ENCODE data around the gene SLC16A5. TPM values are rescaled to one million over a fixed set of nuclear protein-coding genes. Genes with fewer than 3 reads are reported as not detected.

The SLC16A5 gene
- total and polyA plus RNA-seq, 2 donors from 2014 or later: 28.4 to 184 TPM

- intact Hi-C loops (cut with DNase I): no loop called here
- FAIRE-seq (no peak), DNase-seq (no peak)
- H3K9me3 ChIP-seq (ENCODE audit: control insufficient read depth in 2 of 3, insufficient read depth in 1 of 3, low read length in 3 of 3): no peaks in the 10 kb centered on the region
- peaks cover 0 to 7% (median 3%) of the 10 kb centered on the region in 3 donors for H3K36me3 ChIP-seq (ENCODE audit: control insufficient read depth in 2 of 3, insufficient read depth in 3 of 3, low read length in 3 of 3)
- H3K4me1 ChIP-seq (ENCODE audit: control insufficient read depth in 2 of 3, insufficient read depth in 2 of 3, low read depth in 1 of 3, low read length in 3 of 3): no peaks in the 10 kb centered on the region
- H3K4me3 ChIP-seq (ENCODE audit: low read length in 3 of 3): no peak overlapping the region
- H3K27me3 ChIP-seq (ENCODE audit: control insufficient read depth, insufficient read depth, low read length): no peaks in the 10 kb centered on the region
- TF ChIP-seq, protein P1, sequence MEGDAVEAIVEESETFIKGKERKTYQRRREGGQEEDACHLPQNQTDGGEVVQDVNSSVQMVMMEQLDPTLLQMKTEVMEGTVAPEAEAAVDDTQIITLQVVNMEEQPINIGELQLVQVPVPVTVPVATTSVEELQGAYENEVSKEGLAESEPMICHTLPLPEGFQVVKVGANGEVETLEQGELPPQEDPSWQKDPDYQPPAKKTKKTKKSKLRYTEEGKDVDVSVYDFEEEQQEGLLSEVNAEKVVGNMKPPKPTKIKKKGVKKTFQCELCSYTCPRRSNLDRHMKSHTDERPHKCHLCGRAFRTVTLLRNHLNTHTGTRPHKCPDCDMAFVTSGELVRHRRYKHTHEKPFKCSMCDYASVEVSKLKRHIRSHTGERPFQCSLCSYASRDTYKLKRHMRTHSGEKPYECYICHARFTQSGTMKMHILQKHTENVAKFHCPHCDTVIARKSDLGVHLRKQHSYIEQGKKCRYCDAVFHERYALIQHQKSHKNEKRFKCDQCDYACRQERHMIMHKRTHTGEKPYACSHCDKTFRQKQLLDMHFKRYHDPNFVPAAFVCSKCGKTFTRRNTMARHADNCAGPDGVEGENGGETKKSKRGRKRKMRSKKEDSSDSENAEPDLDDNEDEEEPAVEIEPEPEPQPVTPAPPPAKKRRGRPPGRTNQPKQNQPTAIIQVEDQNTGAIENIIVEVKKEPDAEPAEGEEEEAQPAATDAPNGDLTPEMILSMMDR (IDR thresholded peaks at IDR 0.05; ENCODE audit: borderline replicate concordance, extremely low read depth, insufficient read depth): no peak
- no peak overlapping the region for H3K27ac ChIP-seq (ENCODE audit: low read depth in 2 of 2, low read length in 2 of 2)
- H3K9ac ChIP-seq (ENCODE audit: low read length in 3 of 3): no peak overlapping the region
These were observed 54.6 kb downstream of the SLC16A5 start for GRCh38 chr17:75142236-75142971.

DNA sequence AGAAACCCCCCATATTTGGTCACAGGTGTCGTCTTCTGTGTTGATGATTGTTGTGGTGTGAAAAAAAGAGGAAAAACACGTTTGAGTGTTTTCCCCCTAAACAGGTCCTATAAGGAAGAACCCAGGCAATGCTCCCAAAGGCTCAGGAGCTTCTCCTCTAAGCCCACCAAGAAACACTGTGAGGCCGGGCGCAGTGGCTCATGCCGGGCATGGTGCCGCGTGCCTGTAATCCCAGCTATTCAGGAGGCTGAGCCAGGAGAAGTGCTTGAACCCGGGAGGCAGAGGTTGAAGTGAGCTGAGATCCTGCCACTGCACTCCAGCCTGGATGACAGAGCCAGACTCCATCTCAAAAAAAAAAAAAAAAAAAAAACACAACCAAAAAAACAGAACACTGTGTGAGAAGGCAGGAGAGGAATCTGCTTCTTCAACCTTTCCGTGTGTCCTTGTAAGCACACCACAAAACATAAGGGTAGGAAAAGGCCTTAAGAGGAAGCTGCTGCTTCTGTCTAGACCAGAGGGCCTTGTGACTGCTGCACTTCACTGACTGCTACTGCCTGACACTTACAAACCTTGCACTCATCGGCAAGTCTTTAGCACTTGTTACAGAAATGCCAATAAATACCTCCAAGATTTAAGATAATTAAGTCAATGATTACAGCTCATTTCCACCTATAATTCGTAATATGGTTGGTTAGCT, 57.2 kb downstream of the SLC16A5 start:
- no peak for DNase-seq
- Histone ChIP-seq H3K36me3 (ENCODE audit: control insufficient read depth in 2 of 3, insufficient read depth in 3 of 3, low read length in 3 of 3) (peaks cover 0 to 7% (median 3%) of the 10 kb centered on the region in 3 donors), H3K4me1 (ENCODE audit: control insufficient read depth in 2 of 3, insufficient read depth in 2 of 3, low read depth in 1 of 3, low read length in 3 of 3) (peaks cover 0 to 3% (median 0%) of the 10 kb centered on the region in 3 donors), H3K4me3 (ENCODE audit: low read length in 3 of 3) (no peak overlapping the region), H3K9ac (ENCODE audit: low read length in 3 of 3) (no peak overlapping the region), H3K27me3 (ENCODE audit: control insufficient read depth, insufficient read depth, low read length) (no peaks in the 10 kb centered on the region), H3K27ac (ENCODE audit: low read depth in 2 of 2, low read length in 2 of 2) (no peak overlapping the region), H3K9me3 (ENCODE audit: control insufficient read depth in 2 of 3, insufficient read depth in 1 of 3, low read length in 3 of 3) (no peaks in the 10 kb centered on the region)
- FAIRE-seq: no peak
- intact Hi-C loops (cut with DNase I): no loop called here
- TF ChIP-seq, protein P1 (IDR thresholded peaks at IDR 0.05; ENCODE audit: borderline replicate concordance, extremely low read depth, insufficient read depth): no peak

DNA sequence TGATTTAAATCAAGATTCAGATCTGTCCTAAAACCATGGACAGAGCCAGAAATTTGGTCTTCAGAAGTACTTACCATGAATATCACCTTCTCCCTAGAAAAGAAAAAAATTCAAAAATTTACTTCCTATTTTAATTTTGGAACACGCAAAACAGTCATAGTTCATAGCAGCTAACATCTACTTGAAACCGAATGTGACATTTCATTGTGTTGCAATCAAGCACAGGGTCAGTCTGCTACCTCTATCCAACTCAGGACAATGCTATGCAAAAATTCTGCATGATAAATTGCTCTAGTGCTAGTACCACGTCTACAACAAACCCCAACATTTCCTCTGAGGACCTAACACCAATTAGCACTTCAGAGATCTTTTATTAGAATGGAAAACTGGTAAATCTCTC, 58.8 kb downstream of the SLC16A5 start:
- H3K27ac ChIP-seq (ENCODE audit: low read depth in 2 of 2, low read length in 2 of 2): no peak overlapping the region
- no peak overlapping the region for H3K9ac ChIP-seq (ENCODE audit: low read length in 3 of 3)
- H3K9me3 ChIP-seq (ENCODE audit: control insufficient read depth in 2 of 3, insufficient read depth in 1 of 3, low read length in 3 of 3): no peaks in the 10 kb centered on the region
- no peaks in the 10 kb centered on the region for H3K27me3 ChIP-seq (ENCODE audit: control insufficient read depth, insufficient read depth, low read length)
- H3K4me3 ChIP-seq (ENCODE audit: low read length in 3 of 3): no peak overlapping the region
- intact Hi-C loops (cut with DNase I): no loop called here
- peaks cover 0 to 4% (median 3%) of the 10 kb centered on the region in 3 donors for H3K36me3 ChIP-seq (ENCODE audit: control insufficient read depth in 2 of 3, insufficient read depth in 3 of 3, low read length in 3 of 3)
- FAIRE-seq: no peak
- no peak for DNase-seq
- H3K4me1 ChIP-seq (ENCODE audit: control insufficient read depth in 2 of 3, insufficient read depth in 2 of 3, low read depth in 1 of 3, low read length in 3 of 3): peaks cover 0 to 3% (median 0%) of the 10 kb centered on the region in 3 donors
- TF ChIP-seq, protein P1 (IDR thresholded peaks at IDR 0.05; ENCODE audit: borderline replicate concordance, extremely low read depth, insufficient read depth): no peak
